HG03571 (cell line): ENCODE measurements around the gene ZSWIM3.
A peak's percentile ranks its signal among the peaks of the same experiment; 100 is the strongest.
"Not testable (repeated sequence)": the region's sequence is repeated elsewhere in the genome, so short reads cannot be mapped to it uniquely, and the experiment has no call there.

Experiments
- ATAC-seq: cut with Tn5 transposase; IDR thresholded peaks from one replicate; pipeline ENCODE4 v1.9.1; 2021; ENCODE audit not compliant: unreplicated experiment

ZSWIM3 gene

DNA sequence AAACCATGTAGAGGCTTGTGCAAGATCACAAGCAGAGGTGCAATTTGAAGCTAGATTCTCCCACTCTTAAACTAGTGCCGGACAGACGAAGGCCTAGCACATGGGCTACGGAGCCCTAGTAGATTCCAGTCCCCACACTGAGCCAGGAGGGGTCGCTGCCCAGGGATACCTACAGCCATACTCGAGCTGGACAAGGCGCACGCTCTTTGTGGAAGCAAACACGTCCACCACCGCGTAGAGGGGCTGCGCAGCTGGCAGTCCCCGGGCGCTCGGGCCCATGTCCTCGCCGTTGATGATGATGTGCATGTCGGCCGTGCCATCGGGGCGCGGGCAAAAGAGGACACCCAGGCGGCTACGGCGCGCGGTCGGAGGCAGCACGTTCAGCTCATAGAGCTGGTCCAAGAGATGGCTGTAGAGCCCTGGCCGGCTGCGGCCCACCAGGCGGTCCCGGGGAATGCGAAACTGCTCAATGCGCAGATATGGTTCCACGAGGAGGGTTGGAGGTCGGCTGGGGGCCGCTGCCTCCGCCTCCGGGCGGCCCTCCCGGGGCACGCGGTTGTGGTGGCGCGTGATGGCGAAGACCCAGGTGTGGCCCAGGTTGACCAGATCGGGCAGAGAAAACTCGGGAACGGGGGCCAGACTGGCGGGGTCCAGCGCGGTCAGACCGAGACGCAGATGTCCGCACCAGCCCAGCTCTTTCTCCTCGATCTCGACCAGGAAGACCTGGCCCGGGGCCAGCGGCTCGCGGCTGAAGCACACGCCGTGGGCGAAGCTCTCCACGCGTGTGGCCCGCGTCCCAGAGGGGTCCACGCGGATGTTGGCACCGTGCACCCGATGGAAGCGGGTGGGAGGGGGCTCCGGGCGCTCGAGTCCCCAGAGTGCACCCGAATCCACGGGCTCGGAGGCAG lies 32.9 kb downstream of the ZSWIM3 start:
- ATAC-seq = no peak

- peak; percentile 71 for ATAC-seq
Observed at GRCh38 chr20:45890985-45891983, 33.9 kb downstream of the ZSWIM3 start, which contains the start of the genes CTSA and NEURL2. TSS of gene CTSA (plus strand) at chr20:45891335. CDS start at chr20:45891569, 234 bp downstream. TSS of gene NEURL2 (minus strand) at chr20:45891208. CDS start at chr20:45890991, 217 bp downstream.

GRCh38 chr20:45892049-45892825 lies 34.8 kb downstream of the ZSWIM3 start:
- ATAC-seq = no peak

DNA sequence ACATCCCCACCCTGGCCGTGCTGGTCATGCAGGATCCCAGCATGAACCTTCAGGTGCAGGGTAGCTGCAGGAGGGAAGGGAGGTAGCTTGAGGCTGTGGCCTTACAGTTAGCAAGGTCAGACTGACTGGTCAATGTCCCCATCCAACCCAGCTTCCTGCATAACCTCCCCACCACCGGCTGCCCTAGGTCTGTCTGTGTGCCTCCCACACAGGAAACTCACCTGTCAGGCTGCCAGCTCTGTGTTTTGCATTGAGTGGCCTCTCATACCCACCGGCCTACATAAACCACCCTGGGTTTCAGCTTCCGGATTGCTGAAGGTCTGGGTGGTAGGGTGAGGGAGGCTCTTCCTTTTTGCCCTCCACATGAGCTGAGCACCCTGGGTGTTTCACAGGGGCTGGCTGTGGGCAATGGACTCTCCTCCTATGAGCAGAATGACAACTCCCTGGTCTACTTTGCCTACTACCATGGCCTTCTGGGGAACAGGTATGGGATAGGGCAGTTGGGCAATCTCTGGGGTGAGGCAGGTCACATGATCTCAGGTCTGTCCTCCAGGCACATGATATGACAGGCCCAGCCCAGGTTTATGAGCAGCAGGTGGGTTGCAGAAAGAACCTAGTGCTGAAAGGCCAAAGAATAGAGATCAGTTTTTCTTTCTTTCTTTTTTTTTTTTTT lies 35.5 kb downstream of the ZSWIM3 start:
- ATAC-seq = no peak

DNA sequence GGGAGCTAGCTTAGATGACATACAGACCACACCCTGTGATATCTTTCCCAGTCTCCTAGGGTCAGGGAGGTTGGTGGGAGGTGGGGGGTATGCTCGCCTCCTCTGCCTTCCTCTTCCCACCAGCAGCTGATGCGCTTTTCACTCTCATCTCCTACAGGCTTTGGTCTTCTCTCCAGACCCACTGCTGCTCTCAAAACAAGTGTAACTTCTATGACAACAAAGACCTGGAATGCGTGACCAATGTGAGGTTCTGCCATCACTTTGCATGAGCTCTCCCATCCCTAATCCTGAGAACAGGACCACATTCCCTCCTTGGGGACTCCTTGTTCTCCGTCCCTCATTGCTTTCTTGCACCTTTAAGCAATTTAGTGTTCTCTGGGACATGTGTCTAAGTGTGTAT lies 36.4 kb downstream of the ZSWIM3 start:
- no peak for ATAC-seq

- no peak for ATAC-seq
Observed at GRCh38 chr20:45894797-45895196, 37.4 kb downstream of the ZSWIM3 start.

GRCh38 chr20:45896641-45897161 lies 39.3 kb downstream of the ZSWIM3 start:
- no peak for ATAC-seq

- no peak for ATAC-seq
Observed at GRCh38 chr20:45897289-45897688, 39.9 kb downstream of the ZSWIM3 start.

GRCh38 chr20:45897692-45898091 lies 40.3 kb downstream of the ZSWIM3 start:
- no peak for ATAC-seq

GRCh38 chr20:45898285-45898684 lies 40.9 kb downstream of the ZSWIM3 start:
- no peak for ATAC-seq

- no peak for ATAC-seq
Observed at GRCh38 chr20:45899046-45899835, 41.8 kb downstream of the ZSWIM3 start.

GRCh38 chr20:45901332-45901731 lies 43.9 kb downstream of the ZSWIM3 start:
- not testable (repeated sequence) for ATAC-seq

DNA sequence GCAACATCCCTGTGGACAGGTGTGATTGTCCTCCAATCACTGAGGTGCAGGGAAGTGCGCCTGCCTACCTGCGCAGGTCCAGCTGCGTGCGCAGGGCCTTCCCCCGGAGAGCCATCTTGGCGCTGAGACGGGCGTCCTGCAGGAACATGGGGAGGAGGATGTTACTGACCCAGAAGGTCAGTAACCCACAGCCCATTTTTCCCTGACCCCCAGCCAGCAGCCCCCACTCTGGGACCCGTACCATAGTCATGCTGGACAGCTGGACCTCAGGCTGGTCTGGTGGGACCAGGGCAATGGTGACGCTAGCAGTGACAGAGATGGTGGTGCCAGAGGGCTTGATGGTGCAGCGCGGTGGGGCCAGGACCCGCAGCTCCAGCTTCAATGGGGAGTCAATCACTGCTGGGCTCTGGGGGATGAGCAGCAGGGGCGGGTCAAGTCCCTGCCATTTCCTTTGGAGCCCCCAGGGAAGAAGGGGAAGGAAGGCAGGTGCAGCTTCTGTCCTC lies 44.8 kb downstream of the ZSWIM3 start:
- no peak for ATAC-seq

DNA sequence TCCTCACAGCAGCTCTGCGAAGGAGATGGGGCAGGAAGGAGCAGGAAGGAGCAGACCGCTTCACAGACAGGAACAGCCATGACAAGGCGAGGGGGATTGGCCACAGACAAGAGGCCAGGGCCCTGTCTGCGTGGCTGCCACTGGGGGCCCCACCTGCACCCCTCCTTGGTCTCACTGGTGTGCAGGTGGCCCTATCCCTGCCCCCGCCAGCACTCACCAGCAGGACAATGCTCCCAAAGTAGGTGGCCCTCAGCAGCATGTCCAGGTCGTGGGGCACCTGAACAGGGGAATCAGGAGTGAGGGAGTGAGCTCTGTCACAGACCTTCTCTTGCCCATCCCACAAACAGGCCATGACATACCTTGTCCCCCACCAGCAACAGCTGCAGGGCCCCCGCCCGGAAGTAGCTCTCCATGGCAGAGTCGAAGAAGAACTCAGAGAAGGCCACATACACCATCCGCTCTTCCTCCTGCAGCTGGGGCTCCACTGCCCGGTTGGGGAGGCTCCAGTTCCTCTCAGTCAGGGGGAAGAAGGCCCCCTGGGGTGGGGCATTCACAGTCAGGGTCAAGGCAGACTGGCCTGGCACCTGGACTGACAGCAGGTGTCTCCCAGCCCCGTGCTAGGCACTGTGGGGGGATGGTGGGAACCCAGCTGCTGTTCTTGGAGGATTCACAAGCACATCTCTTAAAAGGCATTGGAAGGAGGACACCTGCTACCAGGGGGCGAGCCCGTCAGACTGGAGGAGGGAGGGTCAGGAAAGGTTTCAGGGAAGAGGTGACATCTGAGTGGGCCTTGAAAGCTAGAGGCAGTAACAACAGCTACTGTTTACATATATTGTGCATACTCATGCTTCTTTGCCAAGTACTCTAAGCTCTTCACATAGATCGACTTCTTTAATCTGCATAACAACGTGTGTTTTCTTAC lies 47.4 kb downstream of the ZSWIM3 start:
- ATAC-seq = no peak

GRCh38 chr20:45905505-45906079 lies 48.2 kb downstream of the ZSWIM3 start:
- no peak for ATAC-seq

GRCh38 chr20:45907219-45907948 lies 50.0 kb downstream of the ZSWIM3 start:
- ATAC-seq = no peak

- ATAC-seq = no peak
Observed at GRCh38 chr20:45908084-45908483, 50.7 kb downstream of the ZSWIM3 start.
